GM12892 (cell line): ENCODE data around the gene HMOX2.

Experiments used
- POLR2A ChIP-seq: IDR thresholded peaks from 2 replicates; pipeline ENCODE4 v1.6.1; 2011; ENCODE audit warnings: low read depth, low read length, control low read depth
- POLR2AphosphoS5 ChIP-seq: IDR thresholded peaks from 2 replicates; pipeline ENCODE4 v1.6.1; 2011; ENCODE audit warnings: low read depth, low read length, control low read depth
- TAF1 ChIP-seq: IDR thresholded peaks from 2 replicates; pipeline ENCODE4 v1.6.1; 2011; ENCODE audit warnings: low read depth, mild to moderate bottlenecking, control low read depth, low read length, borderline replicate concordance

DNA sequence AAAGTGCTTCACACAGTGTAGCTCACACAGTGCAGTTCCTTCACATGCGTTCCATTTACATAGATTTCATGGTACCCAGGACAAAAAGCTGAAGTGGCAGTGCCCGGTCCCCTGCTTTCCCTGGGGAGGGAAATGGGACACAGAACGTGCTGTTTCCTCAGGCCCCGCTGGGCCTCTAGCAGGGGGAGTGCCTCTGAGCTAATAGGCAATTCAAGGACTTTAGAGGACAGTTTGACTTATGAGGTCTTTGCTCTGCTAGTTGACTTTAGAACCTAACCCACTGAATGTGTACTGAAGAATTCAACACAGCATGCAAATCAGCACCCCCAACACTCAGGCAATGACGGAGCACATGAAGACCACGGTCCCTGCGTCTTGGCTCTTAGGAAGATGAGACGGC, 55.6 kb downstream of the HMOX2 start:
- TF ChIP-seq POLR2A (no peak), POLR2AphosphoS5 (no peak), TAF1 (no peak)
